ENCODE data around the gene LRRN4CL. TPM values are rescaled to one million over a fixed set of nuclear protein-coding genes. Genes with fewer than 3 reads are reported as not detected.
A peak's percentile ranks its signal among the peaks of the same experiment; 100 is the strongest.
"Not testable (repeated sequence)": the region's sequence is repeated elsewhere in the genome, so short reads cannot be mapped to it uniquely, and the experiment has no call there.

LRRN4CL gene
- total RNA-seq, result 0.13 and 0.17 TPM in 2 replicates

GRCh38 chr11:62689421-62690183 is at the start of gene LRRN4CL:
Gene LRRN4CL (minus strand): TSS chr11:62689530. CDS start chr11:62688508, 1,022 bp downstream.
- no peak within 1 kb of the TSS for H3K4me3 Mint-ChIP-seq
- no peak within 1 kb of the TSS for H3K27ac Mint-ChIP-seq
- ChIA-PET POLR2A (interaction anchor here (1.1 to 1.5 kb wide), 5 partner anchors 9 to 98 kb away, joined by 3 to 8 read pairs (median 5); partner anchors contain the start of genes C11orf98, CSKMT, MTA2 and TUT1), CTCF (interaction anchor here (1.1 to 1.3 kb wide), 2 partner anchors 9 to 265 kb away, joined by 3 to 7 read pairs; no protein-coding TSS in a partner anchor)
- no peaks in the 10 kb centered on the region for H3K9me3 Mint-ChIP-seq
- peaks cover 1% of the 10 kb centered on the region for H3K4me1 Mint-ChIP-seq
- no peak for ATAC-seq (ENCODE audit: low read depth)
- peaks cover 7% of the 10 kb centered on the region for H3K27me3 Mint-ChIP-seq
- no peak for TF ChIP-seq CTCF (IDR thresholded peaks at IDR 0.05)
- DNase-seq, result no peak
- peaks cover 25% of the 10 kb centered on the region for H3K36me3 Mint-ChIP-seq (ENCODE audit: low read depth)
- intact Hi-C loops (cut with micrococcal nuclease), result no loop called here

GRCh38 chr11:62737196-62737595 is 47.9 kb upstream of the LRRN4CL start:
- no peak overlapping the region for H3K27ac Mint-ChIP-seq
- H3K9me3 Mint-ChIP-seq, result no peaks in the 10 kb centered on the region
- H3K4me1 Mint-ChIP-seq, result peaks cover 9% of the 10 kb centered on the region
- CTCF ChIA-PET, result no interaction called here
- ATAC-seq (ENCODE audit: low read depth) (no peak), DNase-seq (no peak)
- H3K27me3 Mint-ChIP-seq, result no peaks in the 10 kb centered on the region
- intact Hi-C loops (cut with micrococcal nuclease), result no loop called here
- TF ChIP-seq CTCF (IDR thresholded peaks at IDR 0.05), result no peak
- H3K36me3 Mint-ChIP-seq (ENCODE audit: low read depth), result peaks cover 60% of the 10 kb centered on the region
- H3K4me3 Mint-ChIP-seq, result no peak overlapping the region
- POLR2A ChIA-PET, result interaction anchor here (0.6 to 1.3 kb wide), 4 partner anchors 9 to 69 kb away, joined by 3 read pairs; partner anchors contain the start of genes HNRNPUL2, TTC9C and ZBTB3

- H3K4me3 Mint-ChIP-seq, result no peak overlapping the region
These were observed 43.5 kb upstream of the LRRN4CL start for GRCh38 chr11:62732830-62733229.

GRCh38 chr11:62730076-62730475 is 40.7 kb upstream of the LRRN4CL start:
- H3K27ac Mint-ChIP-seq; ATAC-seq (ENCODE audit: low read depth); DNase-seq; H3K27me3 Mint-ChIP-seq; intact Hi-C loops (cut with micrococcal nuclease); H3K9me3 Mint-ChIP-seq: not testable (repeated sequence)
- ChIA-PET POLR2A (interaction anchor here (0.6 to 8.9 kb wide), 17 partner anchors 9 to 156 kb away, joined by 3 to 193 read pairs (median 47); partner anchors contain the start of genes BSCL2, C11orf98, CSKMT and GNG3), CTCF (interaction anchor here (1.1 kb wide), 1 partner anchor 24 kb away, joined by 4 read pairs; the partner anchor contains the start of gene ZBTB3)
- peaks cover 52% of the 10 kb centered on the region for H3K36me3 Mint-ChIP-seq (ENCODE audit: low read depth)
- peaks cover 43% of the 10 kb centered on the region for H3K4me1 Mint-ChIP-seq
- peak overlapping the region; percentile 60 for H3K4me3 Mint-ChIP-seq

More at GRCh38 chr11:62732830-62733229, 43.5 kb upstream of the LRRN4CL start:
- Mint-ChIP-seq H3K36me3 (ENCODE audit: low read depth) (peaks cover 46% of the 10 kb centered on the region), H3K4me1 (peaks cover 28% of the 10 kb centered on the region), H3K27me3 (no peaks in the 10 kb centered on the region), H3K27ac (no peak overlapping the region), H3K9me3 (no peaks in the 10 kb centered on the region)
- TF ChIP-seq CTCF (IDR thresholded peaks at IDR 0.05), result no peak
- DNase-seq (no peak), ATAC-seq (ENCODE audit: low read depth) (no peak)
- POLR2A ChIA-PET, result interaction anchor here (0.7 to 0.8 kb wide), 4 partner anchors 72 to 602 kb away, joined by 4 to 5 read pairs (median 5); partner anchors contain the start of genes NXF1 and WDR74
- intact Hi-C loops (cut with micrococcal nuclease), result no loop called here
- CTCF ChIA-PET, result no interaction called here

GRCh38 chr11:62728171-62728988 is 39.0 kb upstream of the LRRN4CL start, which contains the start of gene TTC9C:
Gene TTC9C (plus strand): TSS chr11:62728486. CDS start chr11:62728849, 363 bp downstream.
- H3K4me3 Mint-ChIP-seq, result peak within 1 kb of the TSS; percentile 98
- intact Hi-C loops (cut with micrococcal nuclease), result loop anchor here (1.0 to 2.0 kb wide), 6 partner anchors 26 to 153 kb away; partner anchors contain the start of genes UBXN1, UQCC3 and ZBTB3
- peaks cover 59% of the 10 kb centered on the region for H3K4me1 Mint-ChIP-seq
- H3K9me3 Mint-ChIP-seq, result no peaks in the 10 kb centered on the region
- ChIA-PET POLR2A (interaction anchor here (0.6 to 8.9 kb wide), 42 partner anchors 9 to 1498 kb away, joined by 3 to 193 read pairs (median 6); partner anchors contain the start of genes B3GAT3, BSCL2, C11orf98 and CSKMT), CTCF (interaction anchor here (0.8 to 1.2 kb wide), 5 partner anchors 25 to 136 kb away, joined by 3 to 7 read pairs (median 3); partner anchors contain the start of gene ZBTB3)
- peak within 1 kb of the TSS; percentile 98 for H3K27ac Mint-ChIP-seq
- no peaks in the 10 kb centered on the region for H3K27me3 Mint-ChIP-seq
- ATAC-seq (ENCODE audit: low read depth) (peak; percentile 29), DNase-seq (peak; percentile 72)
- no peak for TF ChIP-seq CTCF (IDR thresholded peaks at IDR 0.05)
- peaks cover 64% of the 10 kb centered on the region for H3K36me3 Mint-ChIP-seq (ENCODE audit: low read depth)

All from activated B cell treated with CpG ODN at 0.5 μM for 24 hours (primary cell).